Skeletal muscle cell (primary cell): ENCODE data around the gene SPG7.
"Not testable (repeated sequence)": the region's sequence is repeated elsewhere in the genome, so short reads cannot be mapped to it uniquely, and the experiment has no call there.

Experiments
- DNase-seq: peaks from one replicate; pipeline ENCODE4 v3.0.0-alpha.2; 2010; ENCODE audit warnings: low read depth
- H3K4me3 ChIP-seq: 2 replicates; pipeline ENCODE4 v1.5.1; 2011; ENCODE audit warnings: low read depth, mild to moderate bottlenecking, control low read depth, low read length, moderate library complexity

Gene SPG7

GRCh38 chr16:89557690-89558490 lies 49.7 kb downstream of the SPG7 start:
- H3K4me3 ChIP-seq, result no peak overlapping the region
- no peak for DNase-seq

GRCh38 chr16:89560378-89561141 lies 52.4 kb downstream of the SPG7 start, which contains the start of gene RPL13:
Gene RPL13, plus strand, starts transcription at chr16:89560682. Its CDS starts 278 bp downstream, at chr16:89560960.
- DNase-seq, result peak; percentile 82
- peak within 1 kb of the TSS; percentile 89 for H3K4me3 ChIP-seq

- peak overlapping the region; percentile 89 for H3K4me3 ChIP-seq
- DNase-seq, result no peak
These were observed 53.1 kb downstream of the SPG7 start for GRCh38 chr16:89561142-89561883.

- DNase-seq, result no peak
- peak overlapping the region; percentile 89 for H3K4me3 ChIP-seq
These were observed 53.8 kb downstream of the SPG7 start for GRCh38 chr16:89561884-89562599.

GRCh38 chr16:89562939-89563338 lies 54.7 kb downstream of the SPG7 start:
- no peak for DNase-seq
- H3K4me3 ChIP-seq, result no peak overlapping the region

- DNase-seq, result no peak
- no peak overlapping the region for H3K4me3 ChIP-seq
These were observed 55.6 kb downstream of the SPG7 start for GRCh38 chr16:89563639-89564392.

- H3K4me3 ChIP-seq, result no peak overlapping the region
- DNase-seq, result no peak
These were observed 56.5 kb downstream of the SPG7 start for GRCh38 chr16:89564476-89565255.

- no peak overlapping the region for H3K4me3 ChIP-seq
- no peak for DNase-seq
These were observed 57.0 kb downstream of the SPG7 start for GRCh38 chr16:89565256-89565505.

GRCh38 chr16:89565506-89566372 lies 57.5 kb downstream of the SPG7 start:
- H3K4me3 ChIP-seq, result peak overlapping the region; percentile 25
- DNase-seq, result no peak

GRCh38 chr16:89567656-89568594 lies 59.7 kb downstream of the SPG7 start:
- H3K4me3 ChIP-seq, result no peak overlapping the region
- DNase-seq, result no peak

GRCh38 chr16:89569506-89570341 lies 61.5 kb downstream of the SPG7 start:
- no peak for DNase-seq
- no peak overlapping the region for H3K4me3 ChIP-seq

- H3K4me3 ChIP-seq, result no peak overlapping the region
- no peak for DNase-seq
These were observed 62.2 kb downstream of the SPG7 start for GRCh38 chr16:89570342-89570923.

- H3K4me3 ChIP-seq, DNase-seq: not testable (repeated sequence)
These were observed 62.9 kb downstream of the SPG7 start for GRCh38 chr16:89570983-89571598.

- DNase-seq, result no peak
These were observed 63.4 kb downstream of the SPG7 start for GRCh38 chr16:89571636-89572035.

GRCh38 chr16:89572073-89572484 lies 63.9 kb downstream of the SPG7 start:
- no peak overlapping the region for H3K4me3 ChIP-seq
- DNase-seq, result no peak

More at GRCh38 chr16:89571636-89572035, 63.4 kb downstream of the SPG7 start:
- H3K4me3 ChIP-seq, result no peak overlapping the region
